ENCODE measurements around the gene BCL6.

The BCL6 gene

GRCh38 chr3:187745201-187746058 lies at the start of gene BCL6:
Gene BCL6 (minus strand): TSS chr3:187745468. CDS start chr3:187733693, 11,775 bp downstream.
- H3K4me1 ChIP-seq (ENCODE audit: control insufficient read depth, insufficient read depth, low read length): peaks cover 1% of the 10 kb centered on the region; the same call in 1 of the 2 replicates

DNA sequence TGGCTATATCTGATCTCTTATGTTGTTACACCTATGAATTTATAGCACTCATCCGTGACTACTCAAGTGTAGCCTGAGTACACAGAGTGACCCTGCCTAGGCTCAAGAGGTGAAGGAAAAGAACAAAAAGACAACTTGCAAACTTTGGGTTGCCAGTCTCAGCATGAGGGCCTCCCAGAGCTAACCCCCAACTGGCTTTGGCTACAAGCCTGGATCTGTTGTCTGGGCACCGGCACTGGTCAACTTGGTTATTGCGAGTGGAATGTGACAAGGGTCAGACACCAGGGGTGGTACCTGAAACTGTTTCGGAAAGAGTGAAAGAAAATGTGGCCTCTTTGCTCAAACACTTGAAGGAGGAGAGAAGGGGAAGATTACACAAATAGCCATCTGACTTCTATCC lies 49.5 kb upstream of the BCL6 start:
- Histone ChIP-seq H3K9me3 (ENCODE audit: control insufficient read depth, insufficient read depth, low read length) (no peaks in the 10 kb centered on the region), H3K4me3 (ENCODE audit: low read length) (no peak overlapping the region), H3K27me3 (ENCODE audit: control insufficient read depth, insufficient read depth, low read length) (no peaks in the 10 kb centered on the region), H3K4me1 (ENCODE audit: control insufficient read depth, insufficient read depth, low read length) (no peaks in the 10 kb centered on the region; the same call in 1 of the 2 replicates), H3K36me3 (ENCODE audit: control insufficient read depth, insufficient read depth, low read length) (no peaks in the 10 kb centered on the region), H3K27ac (ENCODE audit: low read length) (no peak overlapping the region)
- no peak for DNase-seq (ENCODE audit: low read depth, low spot score)
- no CpG with 5 or more reads among the region's 4 CpGs for WGBS (ENCODE audit: insufficient coverage, insufficient read length)

More at GRCh38 chr3:187745201-187746058, at the start of gene BCL6:
- Histone ChIP-seq H3K4me3 (ENCODE audit: low read length) (peak within 1 kb of the TSS; percentile 79; the same call in 1 of the 2 replicates), H3K27ac (ENCODE audit: low read length) (no peak within 1 kb of the TSS), H3K27me3 (ENCODE audit: control insufficient read depth, insufficient read depth, low read length) (no peaks in the 10 kb centered on the region), H3K36me3 (ENCODE audit: control insufficient read depth, insufficient read depth, low read length) (no peaks in the 10 kb centered on the region), H3K9me3 (ENCODE audit: control insufficient read depth, insufficient read depth, low read length) (no peaks in the 10 kb centered on the region)
- no CpG with 5 or more reads among the region's 40 CpGs for WGBS (ENCODE audit: insufficient coverage, insufficient read length)
- no peak for DNase-seq (ENCODE audit: low read depth, low spot score)

DNA sequence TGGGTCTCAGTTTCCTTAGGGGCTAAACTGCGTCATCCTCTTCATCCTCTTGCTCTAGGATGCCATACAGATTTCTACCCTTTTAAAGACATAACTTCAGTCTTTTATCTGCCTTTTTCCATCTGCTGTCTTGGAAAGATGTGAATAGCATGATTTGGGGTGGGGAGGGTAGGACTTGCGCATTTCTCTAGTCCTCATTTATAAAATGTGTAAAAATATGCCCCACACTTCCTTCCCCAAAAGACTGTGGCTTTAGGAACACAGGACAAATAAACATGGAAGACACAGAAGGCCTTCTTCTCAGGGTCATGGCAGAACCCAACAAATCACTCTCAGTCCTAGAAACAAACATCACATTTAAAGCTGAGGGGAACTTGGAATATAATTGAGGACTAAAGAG lies 48.4 kb upstream of the BCL6 start:
- H3K27me3 ChIP-seq (ENCODE audit: control insufficient read depth, insufficient read depth, low read length): no peaks in the 10 kb centered on the region
- H3K4me1 ChIP-seq (ENCODE audit: control insufficient read depth, insufficient read depth, low read length): no peaks in the 10 kb centered on the region; the same call in 1 of the 2 replicates
- H3K36me3 ChIP-seq (ENCODE audit: control insufficient read depth, insufficient read depth, low read length): no peaks in the 10 kb centered on the region
- no peak overlapping the region for H3K27ac ChIP-seq (ENCODE audit: low read length)
- no peaks in the 10 kb centered on the region for H3K9me3 ChIP-seq (ENCODE audit: control insufficient read depth, insufficient read depth, low read length)
- no CpG with 5 or more reads among the region's 2 CpGs for WGBS (ENCODE audit: insufficient coverage, insufficient read length)
- H3K4me3 ChIP-seq (ENCODE audit: low read length): no peak overlapping the region
- DNase-seq (ENCODE audit: low read depth, low spot score): no peak

GRCh38 chr3:187792521-187792920 lies 47.3 kb upstream of the BCL6 start:
- WGBS (ENCODE audit: insufficient coverage, insufficient read length): no CpG with 5 or more reads among the region's 3 CpGs
- H3K4me3 ChIP-seq (ENCODE audit: low read length): no peak overlapping the region
- no peaks in the 10 kb centered on the region for H3K4me1 ChIP-seq (ENCODE audit: control insufficient read depth, insufficient read depth, low read length)
- DNase-seq (ENCODE audit: low read depth, low spot score): no peak
- H3K36me3 ChIP-seq (ENCODE audit: control insufficient read depth, insufficient read depth, low read length): no peaks in the 10 kb centered on the region
- H3K27ac ChIP-seq (ENCODE audit: low read length): no peak overlapping the region
- no peaks in the 10 kb centered on the region for H3K9me3 ChIP-seq (ENCODE audit: control insufficient read depth, insufficient read depth, low read length)
- H3K27me3 ChIP-seq (ENCODE audit: control insufficient read depth, insufficient read depth, low read length): no peaks in the 10 kb centered on the region

GRCh38 chr3:187789872-187790271 lies 44.6 kb upstream of the BCL6 start:
- no peak for DNase-seq (ENCODE audit: low read depth, low spot score)
- Histone ChIP-seq H3K27ac (ENCODE audit: low read length) (no peak overlapping the region), H3K27me3 (ENCODE audit: control insufficient read depth, insufficient read depth, low read length) (no peaks in the 10 kb centered on the region), H3K9me3 (ENCODE audit: control insufficient read depth, insufficient read depth, low read length) (no peaks in the 10 kb centered on the region), H3K36me3 (ENCODE audit: control insufficient read depth, insufficient read depth, low read length) (no peaks in the 10 kb centered on the region), H3K4me1 (ENCODE audit: control insufficient read depth, insufficient read depth, low read length) (no peaks in the 10 kb centered on the region), H3K4me3 (ENCODE audit: low read length) (no peak overlapping the region)
- WGBS (ENCODE audit: insufficient coverage, insufficient read length): no CpG with 5 or more reads among the region's 3 CpGs

DNA sequence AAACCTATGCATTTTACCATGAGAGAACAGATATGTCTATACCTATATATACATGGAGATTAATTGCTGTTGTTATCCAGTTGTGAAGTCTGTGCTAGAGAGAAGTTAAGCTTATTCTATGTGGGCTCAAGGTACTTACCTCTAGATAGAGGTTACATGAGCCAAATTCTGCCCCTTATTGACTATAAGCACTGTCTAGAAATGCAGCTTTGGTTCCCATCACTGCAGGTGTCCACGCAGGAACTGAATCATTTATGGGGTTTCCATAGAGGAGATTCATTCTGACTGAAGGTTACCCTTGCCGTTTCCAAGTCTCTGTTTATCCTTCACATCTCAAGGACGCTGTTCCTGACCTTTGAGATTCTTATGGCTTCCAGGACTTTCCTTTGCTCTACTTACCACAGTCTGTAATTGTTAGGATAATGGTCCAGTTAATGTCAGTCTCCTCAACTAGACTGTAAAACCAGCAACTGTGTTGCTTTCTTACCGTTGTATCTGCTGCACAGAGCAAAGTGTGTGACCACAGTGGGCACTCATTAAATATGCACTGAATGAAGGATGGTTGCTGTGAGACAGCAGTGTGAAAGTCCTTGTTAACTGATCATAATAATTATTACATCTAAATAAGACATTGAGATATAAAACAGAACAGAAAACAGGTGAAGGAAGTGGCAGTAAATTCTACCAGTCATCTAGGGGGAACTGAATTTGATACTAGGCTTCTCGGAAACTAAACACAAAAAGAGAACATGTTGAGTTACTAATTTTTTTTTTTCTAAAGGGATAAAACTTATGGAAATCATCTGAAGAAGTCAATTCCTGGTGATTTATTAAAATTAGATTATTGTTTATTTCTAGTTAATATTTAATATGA lies 44.0 kb upstream of the BCL6 start:
- Histone ChIP-seq H3K27me3 (ENCODE audit: control insufficient read depth, insufficient read depth, low read length) (no peaks in the 10 kb centered on the region), H3K4me3 (ENCODE audit: low read length) (no peak overlapping the region), H3K4me1 (ENCODE audit: control insufficient read depth, insufficient read depth, low read length) (no peaks in the 10 kb centered on the region; the same call in 1 of the 2 replicates), H3K27ac (ENCODE audit: low read length) (no peak overlapping the region), H3K36me3 (ENCODE audit: control insufficient read depth, insufficient read depth, low read length) (no peaks in the 10 kb centered on the region), H3K9me3 (ENCODE audit: control insufficient read depth, insufficient read depth, low read length) (no peaks in the 10 kb centered on the region)
- no peak for DNase-seq (ENCODE audit: low read depth, low spot score)
- WGBS (ENCODE audit: insufficient coverage, insufficient read length): no CpG with 5 or more reads among the region's 5 CpGs

- no peaks in the 10 kb centered on the region for H3K27me3 ChIP-seq (ENCODE audit: control insufficient read depth, insufficient read depth, low read length)
- H3K36me3 ChIP-seq (ENCODE audit: control insufficient read depth, insufficient read depth, low read length): no peaks in the 10 kb centered on the region
- WGBS (ENCODE audit: insufficient coverage, insufficient read length): no CpG with 5 or more reads among the region's 2 CpGs
- H3K4me3 ChIP-seq (ENCODE audit: low read length): no peak overlapping the region
- H3K4me1 ChIP-seq (ENCODE audit: control insufficient read depth, insufficient read depth, low read length): no peaks in the 10 kb centered on the region; the same call in 1 of the 2 replicates
- DNase-seq (ENCODE audit: low read depth, low spot score): no peak
- H3K9me3 ChIP-seq (ENCODE audit: control insufficient read depth, insufficient read depth, low read length): no peaks in the 10 kb centered on the region
- H3K27ac ChIP-seq (ENCODE audit: low read length): no peak overlapping the region
These were observed 37.8 kb upstream of the BCL6 start for GRCh38 chr3:187783098-187783497.

GRCh38 chr3:187782006-187782405 lies 36.7 kb upstream of the BCL6 start:
- no peak for DNase-seq (ENCODE audit: low read depth, low spot score)
- Histone ChIP-seq H3K4me1 (ENCODE audit: control insufficient read depth, insufficient read depth, low read length) (no peaks in the 10 kb centered on the region; the same call in 1 of the 2 replicates), H3K27me3 (ENCODE audit: control insufficient read depth, insufficient read depth, low read length) (no peaks in the 10 kb centered on the region), H3K9me3 (ENCODE audit: control insufficient read depth, insufficient read depth, low read length) (no peaks in the 10 kb centered on the region), H3K36me3 (ENCODE audit: control insufficient read depth, insufficient read depth, low read length) (no peaks in the 10 kb centered on the region), H3K27ac (ENCODE audit: low read length) (no peak overlapping the region), H3K4me3 (ENCODE audit: low read length) (no peak overlapping the region)
- WGBS (ENCODE audit: insufficient coverage, insufficient read length): no CpG with 5 or more reads among the region's 3 CpGs

GRCh38 chr3:187781001-187781400 lies 35.7 kb upstream of the BCL6 start:
- Histone ChIP-seq H3K4me1 (ENCODE audit: control insufficient read depth, insufficient read depth, low read length) (no peaks in the 10 kb centered on the region; the same call in 1 of the 2 replicates), H3K36me3 (ENCODE audit: control insufficient read depth, insufficient read depth, low read length) (no peaks in the 10 kb centered on the region), H3K27ac (ENCODE audit: low read length) (no peak overlapping the region), H3K9me3 (ENCODE audit: control insufficient read depth, insufficient read depth, low read length) (no peaks in the 10 kb centered on the region), H3K27me3 (ENCODE audit: control insufficient read depth, insufficient read depth, low read length) (no peaks in the 10 kb centered on the region), H3K4me3 (ENCODE audit: low read length) (no peak overlapping the region)
- no peak for DNase-seq (ENCODE audit: low read depth, low spot score)
- WGBS (ENCODE audit: insufficient coverage, insufficient read length): no CpG with 5 or more reads among the region's 2 CpGs

DNA sequence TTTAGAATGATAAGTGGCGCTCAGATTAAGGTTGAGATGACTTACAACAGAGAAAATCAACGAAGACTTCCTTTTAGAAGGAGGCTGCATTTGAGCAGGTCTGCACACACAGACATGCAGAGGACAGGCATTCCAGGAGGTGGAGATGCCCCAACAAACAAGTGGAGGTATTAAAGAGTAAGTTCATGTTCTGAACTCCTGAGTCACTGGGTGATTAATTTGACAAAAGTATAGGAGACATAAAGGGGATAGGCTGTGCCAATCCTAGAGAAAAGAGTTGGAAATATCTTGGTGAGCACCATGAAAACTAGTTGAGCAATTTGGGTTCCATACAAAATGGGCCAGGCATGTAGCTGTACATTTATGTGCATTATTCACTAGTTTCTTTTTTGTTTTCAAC lies 33.5 kb upstream of the BCL6 start:
- Histone ChIP-seq H3K4me1 (ENCODE audit: control insufficient read depth, insufficient read depth, low read length) (peaks cover under 1% of the 10 kb centered on the region; the same call in 1 of the 2 replicates), H3K36me3 (ENCODE audit: control insufficient read depth, insufficient read depth, low read length) (no peaks in the 10 kb centered on the region), H3K27ac (ENCODE audit: low read length) (no peak overlapping the region), H3K4me3 (ENCODE audit: low read length) (no peak overlapping the region), H3K27me3 (ENCODE audit: control insufficient read depth, insufficient read depth, low read length) (no peaks in the 10 kb centered on the region), H3K9me3 (ENCODE audit: control insufficient read depth, insufficient read depth, low read length) (no peaks in the 10 kb centered on the region)
- no peak for DNase-seq (ENCODE audit: low read depth, low spot score)
- 100% methylated on average over 1 of the region's 2 CpGs for WGBS (ENCODE audit: insufficient coverage, insufficient read length)
